Neural progenitor cell (in vitro differentiated cells): ENCODE measurements around the gene MBNL2. TPM values are rescaled to one million over a fixed set of nuclear protein-coding genes. Genes with fewer than 3 reads are reported as not detected.
"Not testable (repeated sequence)": the region's sequence is repeated elsewhere in the genome, so short reads cannot be mapped to it uniquely, and the experiment has no call there.

Source experiments
- DNase-seq: peaks from one replicate; pipeline ENCODE4 v3.0.0-alpha.2; 2016; ENCODE audit warnings: low spot score
- H2AFZ ChIP-seq: fragments of 200-600 bp; sonication (generic); replicated peaks from 2 replicates; pipeline ENCODE4 v1.6.1; 2016; ENCODE audit warnings: antibody characterized with exemption
- H3F3A ChIP-seq: fragments of 200-600 bp; sonication (generic); 2 replicates; pipeline ENCODE4 v1.6.1; 2016; ENCODE audit warnings: antibody characterized with exemption, low read depth
- H3K27ac ChIP-seq: fragments of 200-600 bp; sonication (generic); 2 replicates; pipeline ENCODE4 v1.5.1; 2016; ENCODE audit warnings: mild to moderate bottlenecking
- H3K27me3 ChIP-seq: fragments of 200-600 bp; sonication (generic); 2 replicates; pipeline ENCODE4 v1.6.1; 2016; ENCODE audit warnings: mild to moderate bottlenecking, moderate library complexity
- H3K36me3 ChIP-seq: fragments of 200-600 bp; sonication (generic); 2 replicates; pipeline ENCODE4 v1.5.1; 2016
- H3K4me1 ChIP-seq: fragments of 200-600 bp; sonication (generic); 2 replicates; pipeline ENCODE4 v1.6.1; 2016; ENCODE audit warnings: mixed run types
- H3K4me2 ChIP-seq: fragments of 200-600 bp; sonication (generic); 2 replicates; pipeline ENCODE4 v1.6.1; 2016
- H3K4me3 ChIP-seq: fragments of 200-600 bp; sonication (generic); 2 replicates; pipeline ENCODE4 v1.5.1; 2016
- H3K79me2 ChIP-seq: fragments of 200-600 bp; sonication (generic); 2 replicates; pipeline ENCODE4 v1.6.1; 2016; ENCODE audit warnings: low read depth
- H3K9ac ChIP-seq: fragments of 200-600 bp; sonication (generic); 2 replicates; pipeline ENCODE4 v1.6.1; 2016
- H3K9me3 ChIP-seq: fragments of 200-600 bp; sonication (generic); 2 replicates; pipeline ENCODE4 v1.5.1; 2016; ENCODE audit warnings: low read depth
- H4K20me1 ChIP-seq: fragments of 200-600 bp; sonication (generic); 2 replicates; pipeline ENCODE4 v1.6.1; 2016; ENCODE audit warnings: low read depth
- H3K27ac Mint-ChIP-seq: 3 replicates; pipeline ENCODE4 v1.8.0; 2021; ENCODE audit warnings: mixed read lengths
- H3K27me3 Mint-ChIP-seq: 2 replicates; pipeline ENCODE4 v1.8.0; 2022; ENCODE audit warnings: low read depth, mild to moderate bottlenecking, inconsistent platforms, moderate library complexity, mixed read lengths; ENCODE audit not compliant: insufficient read depth
- H3K36me3 Mint-ChIP-seq: 3 replicates; pipeline ENCODE4 v1.8.0; 2021; ENCODE audit warnings: mixed read lengths
- H3K4me1 Mint-ChIP-seq: 3 replicates; pipeline ENCODE4 v1.8.0; 2021; ENCODE audit warnings: mixed read lengths
- H3K4me3 Mint-ChIP-seq: 3 replicates; pipeline ENCODE4 v1.8.0; 2021; ENCODE audit warnings: mild to moderate bottlenecking, moderate library complexity, mixed read lengths
- H3K9me3 Mint-ChIP-seq: 3 replicates; pipeline ENCODE4 v1.8.0; 2020; ENCODE audit warnings: mixed read lengths
- CTCF ChIP-seq: fragments of 200-600 bp; sonication (generic); IDR thresholded peaks from 2 replicates; pipeline ENCODE4 v1.5.1; 2017; ENCODE audit warnings: antibody characterized with exemption, mild to moderate bottlenecking
- EZH2 ChIP-seq: fragments of 200-600 bp; sonication (generic); IDR thresholded peaks from 2 replicates; pipeline ENCODE4 v1.6.1; 2017; ENCODE audit warnings: antibody characterized with exemption, mild to moderate bottlenecking, moderate library complexity
- EZH2phosphoT487 ChIP-seq: fragments of 200-600 bp; sonication (generic); IDR thresholded peaks from 2 replicates; pipeline ENCODE4 v1.6.1; 2017; ENCODE audit warnings: antibody characterized with exemption
- total RNA-seq: library from RNA; depleted of rRNA; stranded (reverse); fragments of >200 nt; gene quantifications from 2 replicates; pipeline ENCODE4 v1.2.3, GENCODE V29; 2015; ENCODE audit warnings: low replicate concordance

Gene MBNL2
- total RNA-seq, 1 donor from 2014 or later, result 19.6 TPM

GRCh38 chr13:97205982-97206381, 16.2 kb upstream of the MBNL2 start:
- Mint-ChIP-seq H3K4me1 (peaks cover 3% of the 10 kb centered on the region), H3K4me3 (no peak overlapping the region), H3K9me3 (peaks cover 8% of the 10 kb centered on the region), H3K27ac (no peak overlapping the region), H3K27me3 (peaks cover 5% of the 10 kb centered on the region), H3K36me3 (no peaks in the 10 kb centered on the region)
- Histone ChIP-seq H3K4me3 (no peak overlapping the region), H3F3A (no peaks in the 10 kb centered on the region), H2AFZ (no peak overlapping the region), H3K36me3 (no peaks in the 10 kb centered on the region), H3K27me3 (no peaks in the 10 kb centered on the region), H3K9ac (no peak overlapping the region), H3K9me3 (no peaks in the 10 kb centered on the region), H3K4me2 (no peak overlapping the region), H3K27ac (no peak overlapping the region), H3K4me1 (no peaks in the 10 kb centered on the region), H4K20me1 (no peaks in the 10 kb centered on the region), H3K79me2 (no peaks in the 10 kb centered on the region)
- TF ChIP-seq EZH2phosphoT487 (no peak), CTCF (no peak), EZH2 (no peak)
- DNase-seq, result no peak

- H3K4me1 Mint-ChIP-seq, H3K9me3 Mint-ChIP-seq: not testable (repeated sequence)
Measured at GRCh38 chr13:97207252-97207651, 14.9 kb upstream of the MBNL2 start.

GRCh38 chr13:97211300-97211699, 10.8 kb upstream of the MBNL2 start:
- no peak overlapping the region for H3K4me2 ChIP-seq

More at GRCh38 chr13:97207252-97207651, 14.9 kb upstream of the MBNL2 start:
- not testable (repeated sequence) for H3K36me3 ChIP-seq, H3K4me3 Mint-ChIP-seq, H3K27me3 ChIP-seq, H3K9ac ChIP-seq, H3K4me2 ChIP-seq, H3K4me1 ChIP-seq, H3K27ac ChIP-seq, H3F3A ChIP-seq, H3K36me3 Mint-ChIP-seq, H3K4me3 ChIP-seq, H4K20me1 ChIP-seq, DNase-seq, H3K27me3 Mint-ChIP-seq, H3K27ac Mint-ChIP-seq, H3K79me2 ChIP-seq, H3K9me3 ChIP-seq, H2AFZ ChIP-seq

More at GRCh38 chr13:97211300-97211699, 10.8 kb upstream of the MBNL2 start:
- no peaks in the 10 kb centered on the region for H3K36me3 ChIP-seq
- DNase-seq, result no peak
- peaks cover 7% of the 10 kb centered on the region for H3K9me3 Mint-ChIP-seq
- H3K36me3 Mint-ChIP-seq, result no peaks in the 10 kb centered on the region
- no peak overlapping the region for H3K27ac ChIP-seq
- no peak overlapping the region for H2AFZ ChIP-seq
- H3K27me3 Mint-ChIP-seq, result peaks cover 6% of the 10 kb centered on the region
- no peaks in the 10 kb centered on the region for H3K4me1 ChIP-seq
- peak overlapping the region; percentile 9 for H3K27ac Mint-ChIP-seq
- no peaks in the 10 kb centered on the region for H3K27me3 ChIP-seq
- no peaks in the 10 kb centered on the region for H4K20me1 ChIP-seq
- H3K4me3 ChIP-seq, result no peak overlapping the region
- H3K79me2 ChIP-seq, result no peaks in the 10 kb centered on the region
- no peaks in the 10 kb centered on the region for H3F3A ChIP-seq
- no peak overlapping the region for H3K9ac ChIP-seq
- H3K4me3 Mint-ChIP-seq, result no peak overlapping the region
- H3K4me1 Mint-ChIP-seq, result peaks cover 7% of the 10 kb centered on the region
- no peak for TF ChIP-seq CTCF
- TF ChIP-seq EZH2phosphoT487, result no peak
- TF ChIP-seq EZH2, result no peak
- no peaks in the 10 kb centered on the region for H3K9me3 ChIP-seq
